ENCODE data around the gene PER2.
"Not testable (repeated sequence)": the region's sequence is repeated elsewhere in the genome, so short reads cannot be mapped to it uniquely, and the experiment has no call there.

The PER2 gene

DNA sequence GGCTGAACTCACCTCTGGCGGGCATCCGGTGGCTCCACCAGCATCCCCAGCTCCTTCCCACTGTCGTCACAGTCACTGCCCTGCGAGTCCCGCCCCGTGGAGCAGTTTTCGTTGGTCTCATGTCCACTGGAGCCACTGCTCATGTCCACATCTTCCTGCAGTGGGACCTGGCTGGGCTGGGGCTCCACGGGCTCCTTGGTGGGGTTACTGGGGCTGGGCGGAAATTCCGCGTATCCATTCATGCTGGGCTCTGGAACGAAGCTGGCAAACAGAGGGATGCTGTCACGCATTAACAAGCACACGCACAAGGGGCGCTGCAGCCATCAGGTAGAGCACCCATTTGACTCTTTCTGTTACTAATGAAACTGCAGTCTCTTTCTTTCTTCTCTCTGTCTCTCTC is 10.7 kb downstream of the PER2 start:
- TF ChIP-seq, protein P1, sequence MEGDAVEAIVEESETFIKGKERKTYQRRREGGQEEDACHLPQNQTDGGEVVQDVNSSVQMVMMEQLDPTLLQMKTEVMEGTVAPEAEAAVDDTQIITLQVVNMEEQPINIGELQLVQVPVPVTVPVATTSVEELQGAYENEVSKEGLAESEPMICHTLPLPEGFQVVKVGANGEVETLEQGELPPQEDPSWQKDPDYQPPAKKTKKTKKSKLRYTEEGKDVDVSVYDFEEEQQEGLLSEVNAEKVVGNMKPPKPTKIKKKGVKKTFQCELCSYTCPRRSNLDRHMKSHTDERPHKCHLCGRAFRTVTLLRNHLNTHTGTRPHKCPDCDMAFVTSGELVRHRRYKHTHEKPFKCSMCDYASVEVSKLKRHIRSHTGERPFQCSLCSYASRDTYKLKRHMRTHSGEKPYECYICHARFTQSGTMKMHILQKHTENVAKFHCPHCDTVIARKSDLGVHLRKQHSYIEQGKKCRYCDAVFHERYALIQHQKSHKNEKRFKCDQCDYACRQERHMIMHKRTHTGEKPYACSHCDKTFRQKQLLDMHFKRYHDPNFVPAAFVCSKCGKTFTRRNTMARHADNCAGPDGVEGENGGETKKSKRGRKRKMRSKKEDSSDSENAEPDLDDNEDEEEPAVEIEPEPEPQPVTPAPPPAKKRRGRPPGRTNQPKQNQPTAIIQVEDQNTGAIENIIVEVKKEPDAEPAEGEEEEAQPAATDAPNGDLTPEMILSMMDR (IDR thresholded peaks at IDR 0.05; ENCODE audit: unreplicated experiment in 3 of 3), result peak in 1 of 3 experiments; percentile 18
- no peaks in the 10 kb centered on the region for H3K9me3 Mint-ChIP-seq
- H3K27me3 Mint-ChIP-seq (ENCODE audit: low read depth), result peaks cover 3% of the 10 kb centered on the region
- peaks cover 39% of the 10 kb centered on the region for H3K36me3 Mint-ChIP-seq (ENCODE audit: low read depth)
- peaks cover 20% of the 10 kb centered on the region for H3K4me1 Mint-ChIP-seq
- no peak overlapping the region for H3K27ac Mint-ChIP-seq
- no peak overlapping the region for H3K4me3 Mint-ChIP-seq

DNA sequence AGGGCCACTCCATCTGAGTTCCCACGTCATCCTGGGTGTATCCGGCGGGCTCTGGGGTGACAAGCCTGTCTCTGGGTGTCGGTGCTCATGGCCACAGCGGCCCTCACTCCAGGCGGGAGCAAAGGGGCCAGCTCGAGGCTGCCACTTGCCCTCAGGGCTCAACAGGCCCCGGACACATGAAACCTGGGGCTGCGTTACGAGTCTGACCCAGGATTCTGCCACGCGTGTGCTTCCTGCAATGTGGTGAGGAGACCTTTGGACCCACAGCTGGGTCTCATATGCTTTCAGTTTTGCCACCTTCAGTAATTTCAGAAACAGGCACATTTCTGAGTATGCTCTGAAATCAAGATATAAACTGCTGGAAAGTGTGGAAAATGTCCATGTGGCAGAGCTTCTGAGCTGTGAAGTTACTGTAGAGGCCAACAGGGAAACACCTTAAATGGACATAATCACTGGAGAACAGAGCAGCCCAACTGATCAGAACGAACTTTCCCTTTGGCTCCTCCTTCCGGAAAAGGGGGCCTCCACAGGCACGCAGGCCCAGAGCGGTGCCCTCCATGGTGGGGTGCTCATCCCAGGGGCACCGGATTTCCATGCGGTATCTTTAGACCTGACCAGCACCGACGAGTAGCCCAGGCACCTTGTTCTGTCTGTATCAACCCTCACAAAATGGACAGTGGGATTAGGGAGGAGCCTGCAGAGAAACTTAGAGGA is 14.1 kb downstream of the PER2 start:
- H3K36me3 Mint-ChIP-seq (ENCODE audit: low read depth), result peaks cover 51% of the 10 kb centered on the region
- H3K27ac Mint-ChIP-seq, result no peak overlapping the region
- H3K4me3 Mint-ChIP-seq, result no peak overlapping the region
- TF ChIP-seq, protein P1 (IDR thresholded peaks at IDR 0.05; ENCODE audit: unreplicated experiment in 3 of 3), result no peak
- H3K4me1 Mint-ChIP-seq, result peaks cover 24% of the 10 kb centered on the region
- H3K27me3 Mint-ChIP-seq (ENCODE audit: low read depth), result peaks cover 3% of the 10 kb centered on the region
- no peaks in the 10 kb centered on the region for H3K9me3 Mint-ChIP-seq

DNA sequence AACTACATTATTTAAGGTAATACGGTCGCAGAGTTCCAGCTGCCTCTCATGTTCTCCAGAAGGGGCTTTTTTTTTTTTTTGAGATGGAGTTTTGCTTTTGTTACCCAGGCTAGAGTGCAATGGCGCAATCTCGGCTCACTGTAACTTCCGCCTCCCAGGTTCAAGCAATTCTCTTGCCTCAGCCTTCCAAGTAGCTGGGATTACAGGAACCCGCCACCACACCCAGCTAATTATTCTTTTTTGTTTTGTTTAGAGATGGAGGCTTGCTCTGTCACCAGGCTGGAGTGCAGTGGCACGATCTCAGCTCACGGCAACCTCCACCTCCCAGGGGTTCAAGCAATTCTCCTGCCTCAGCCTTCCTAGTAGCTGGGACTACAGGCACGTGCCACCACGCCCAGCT is 15.0 kb downstream of the PER2 start:
- not testable (repeated sequence) for H3K27ac Mint-ChIP-seq

DNA sequence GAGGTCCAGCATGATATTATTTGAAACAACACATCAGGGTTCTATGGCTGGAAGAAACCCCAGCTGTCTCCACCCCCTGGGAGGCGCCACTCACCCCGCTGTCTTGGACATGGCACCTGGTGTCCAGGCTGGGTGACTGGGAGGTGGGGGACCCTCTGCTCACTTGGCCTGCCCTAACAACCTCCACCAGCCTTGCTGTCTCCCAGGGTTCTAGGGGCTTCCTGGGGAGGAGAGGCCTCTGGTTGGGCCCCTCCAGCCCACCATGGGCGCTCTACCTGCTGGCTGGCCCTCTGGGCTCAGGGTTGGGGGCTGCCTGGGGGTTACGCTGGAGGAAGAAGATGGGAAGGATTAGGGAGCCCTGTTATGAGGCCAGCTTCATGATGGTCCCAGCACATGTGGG is 16.3 kb downstream of the PER2 start:
- H3K9me3 Mint-ChIP-seq, result no peaks in the 10 kb centered on the region
- peaks cover 52% of the 10 kb centered on the region for H3K36me3 Mint-ChIP-seq (ENCODE audit: low read depth)
- TF ChIP-seq, protein P1 (IDR thresholded peaks at IDR 0.05; ENCODE audit: unreplicated experiment in 3 of 3), result no peak
- peaks cover 14% of the 10 kb centered on the region for H3K4me1 Mint-ChIP-seq
- no peak overlapping the region for H3K4me3 Mint-ChIP-seq
- H3K27me3 Mint-ChIP-seq (ENCODE audit: low read depth), result no peaks in the 10 kb centered on the region
- no peak overlapping the region for H3K27ac Mint-ChIP-seq

More for the DNA sequence above, 15.0 kb downstream of the PER2 start:
- H3K9me3 Mint-ChIP-seq; H3K4me3 Mint-ChIP-seq; H3K27me3 Mint-ChIP-seq (ENCODE audit: low read depth): not testable (repeated sequence)
- Mint-ChIP-seq H3K36me3 (ENCODE audit: low read depth) (peaks cover 51% of the 10 kb centered on the region), H3K4me1 (peaks cover 16% of the 10 kb centered on the region)

DNA sequence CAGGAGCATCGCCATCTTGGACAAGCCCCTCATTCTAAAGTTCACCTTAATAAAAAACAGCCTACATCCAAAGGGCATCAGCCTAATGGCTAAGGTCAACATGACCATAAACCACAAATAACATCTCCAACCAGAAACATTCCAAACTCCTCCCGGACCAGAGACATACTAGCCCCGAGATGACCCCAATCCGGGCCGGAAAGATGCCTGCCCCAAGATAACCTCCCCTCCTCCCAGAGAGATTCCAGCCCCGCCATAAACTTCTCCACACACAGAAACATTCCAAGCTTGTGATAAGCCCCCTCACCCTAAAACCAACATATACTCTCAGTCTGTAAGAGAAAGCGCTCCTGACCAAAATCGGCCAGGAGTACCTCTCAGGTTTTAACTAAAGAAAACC is 16.7 kb downstream of the PER2 start:
- not testable (repeated sequence) for H3K27me3 Mint-ChIP-seq (ENCODE audit: low read depth); H3K27ac Mint-ChIP-seq; H3K4me3 Mint-ChIP-seq; H3K9me3 Mint-ChIP-seq
- Mint-ChIP-seq H3K36me3 (ENCODE audit: low read depth) (peaks cover 54% of the 10 kb centered on the region), H3K4me1 (peaks cover 14% of the 10 kb centered on the region)

DNA sequence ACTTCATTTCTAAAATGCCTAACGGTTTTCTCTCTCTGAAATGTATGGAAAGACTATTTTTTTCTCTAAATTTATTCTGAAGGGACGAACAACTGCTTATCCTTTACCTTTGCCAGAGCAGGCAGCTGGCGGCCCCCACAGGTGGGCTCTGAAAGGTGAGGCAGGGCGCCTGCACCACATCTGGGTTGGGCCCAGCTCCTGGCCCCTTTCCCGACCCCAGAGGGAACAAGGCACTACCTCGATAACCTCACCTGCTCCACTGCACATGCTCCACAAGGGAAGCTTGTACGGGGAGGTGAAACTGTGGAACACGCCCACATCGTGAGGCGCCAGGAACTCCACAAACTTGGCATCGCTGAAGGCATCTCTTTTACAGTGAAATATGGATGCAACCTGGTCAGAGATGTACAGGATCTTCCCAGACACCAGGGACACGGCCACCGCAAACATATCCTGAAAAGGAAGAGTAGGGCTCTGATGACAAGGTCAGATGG is 17.3 kb downstream of the PER2 start:
- Mint-ChIP-seq H3K4me1 (peaks cover 14% of the 10 kb centered on the region), H3K36me3 (ENCODE audit: low read depth) (peaks cover 49% of the 10 kb centered on the region), H3K27ac (no peak overlapping the region), H3K4me3 (no peak overlapping the region), H3K27me3 (ENCODE audit: low read depth) (no peaks in the 10 kb centered on the region), H3K9me3 (no peaks in the 10 kb centered on the region)
- TF ChIP-seq, protein P1 (IDR thresholded peaks at IDR 0.05; ENCODE audit: unreplicated experiment in 3 of 3), result no peak

DNA sequence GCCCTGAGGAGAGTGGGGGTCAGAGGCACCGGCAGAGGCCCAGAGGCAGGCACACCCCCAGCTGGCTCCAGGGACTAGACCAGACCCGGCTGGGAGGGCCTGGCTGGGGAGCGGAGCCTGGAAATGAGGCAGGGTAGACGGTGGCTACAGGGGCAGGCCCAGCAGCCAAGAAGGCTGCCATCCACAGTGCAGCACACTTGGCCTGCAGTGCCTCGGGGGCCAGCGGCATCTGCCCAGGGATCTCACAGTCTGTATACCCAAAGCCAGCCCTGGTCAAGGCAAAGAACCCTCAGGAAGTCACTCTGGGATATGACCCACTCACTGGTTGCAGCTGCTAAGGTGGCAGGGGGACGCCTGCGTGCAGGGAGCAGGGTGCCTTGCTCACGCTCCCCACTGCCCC is 17.8 kb downstream of the PER2 start:
- H3K27me3 Mint-ChIP-seq (ENCODE audit: low read depth), result no peaks in the 10 kb centered on the region
- peaks cover 49% of the 10 kb centered on the region for H3K36me3 Mint-ChIP-seq (ENCODE audit: low read depth)
- peaks cover 14% of the 10 kb centered on the region for H3K4me1 Mint-ChIP-seq
- no peaks in the 10 kb centered on the region for H3K9me3 Mint-ChIP-seq
- H3K27ac Mint-ChIP-seq, result no peak overlapping the region
- TF ChIP-seq, protein P1 (IDR thresholded peaks at IDR 0.05; ENCODE audit: unreplicated experiment in 3 of 3), result no peak
- no peak overlapping the region for H3K4me3 Mint-ChIP-seq

All from nephron (organoid).